HG02588 (cell line): Measurements from ENCODE around the gene LUC7L2.
"Not testable (repeated sequence)": the region's sequence is repeated elsewhere in the genome, so short reads cannot be mapped to it uniquely, and the experiment has no call there.

Experiments
- ATAC-seq: cut with Tn5 transposase; IDR thresholded peaks from one replicate; pipeline ENCODE4 v1.9.1; 2021; ENCODE audit warnings: mild to moderate bottlenecking, moderate library complexity; ENCODE audit not compliant: unreplicated experiment

The LUC7L2 gene, protein sequence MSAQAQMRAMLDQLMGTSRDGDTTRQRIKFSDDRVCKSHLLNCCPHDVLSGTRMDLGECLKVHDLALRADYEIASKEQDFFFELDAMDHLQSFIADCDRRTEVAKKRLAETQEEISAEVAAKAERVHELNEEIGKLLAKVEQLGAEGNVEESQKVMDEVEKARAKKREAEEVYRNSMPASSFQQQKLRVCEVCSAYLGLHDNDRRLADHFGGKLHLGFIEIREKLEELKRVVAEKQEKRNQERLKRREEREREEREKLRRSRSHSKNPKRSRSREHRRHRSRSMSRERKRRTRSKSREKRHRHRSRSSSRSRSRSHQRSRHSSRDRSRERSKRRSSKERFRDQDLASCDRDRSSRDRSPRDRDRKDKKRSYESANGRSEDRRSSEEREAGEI

DNA sequence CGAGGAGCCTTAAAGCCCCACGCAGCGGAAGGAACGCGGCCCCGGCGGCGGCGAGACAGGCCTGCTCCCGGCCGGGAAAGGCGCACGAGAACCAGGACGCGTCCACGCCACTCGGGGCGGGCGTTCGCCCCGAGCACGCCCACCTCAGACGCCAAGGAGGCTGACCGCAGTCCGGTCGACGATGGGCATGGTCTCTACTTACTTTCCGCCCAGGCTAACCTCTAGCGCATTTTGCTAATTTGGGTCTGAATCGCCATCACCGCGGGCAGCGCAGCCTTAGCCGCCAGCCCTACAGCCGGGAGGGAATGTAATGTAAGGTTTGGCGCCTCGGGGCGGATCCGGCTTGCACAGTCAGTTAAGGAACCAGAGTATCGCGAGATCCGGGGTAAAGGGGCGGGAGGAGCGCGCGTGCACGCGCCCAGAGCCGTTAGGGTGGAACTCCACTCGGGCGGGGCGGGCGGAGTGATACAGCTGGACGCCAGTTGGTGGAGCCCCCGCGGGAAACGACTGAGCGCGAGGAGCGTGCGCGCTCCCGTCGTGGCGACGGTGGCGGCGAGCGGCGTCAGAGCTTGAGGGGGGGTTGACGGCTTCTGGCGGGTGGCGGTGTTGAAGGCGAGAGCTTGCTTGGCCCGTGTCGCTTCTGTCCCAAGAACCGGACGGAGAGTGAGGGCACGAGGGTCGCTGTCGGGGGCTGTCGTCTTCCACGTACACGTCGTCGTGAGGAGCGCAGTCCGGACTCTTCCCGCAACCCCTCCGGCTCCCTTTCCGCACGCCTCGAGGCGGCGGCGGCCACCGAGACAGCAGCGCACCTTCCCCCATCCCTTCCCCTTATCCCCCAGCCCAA lies at the start of gene LUC7L2:
LUC7L2 (plus strand) TSS at position 529 of the 844 bp plus-strand sequence. CDS start 368 bp downstream, outside the sequence.
- ATAC-seq: peak; percentile 75

DNA sequence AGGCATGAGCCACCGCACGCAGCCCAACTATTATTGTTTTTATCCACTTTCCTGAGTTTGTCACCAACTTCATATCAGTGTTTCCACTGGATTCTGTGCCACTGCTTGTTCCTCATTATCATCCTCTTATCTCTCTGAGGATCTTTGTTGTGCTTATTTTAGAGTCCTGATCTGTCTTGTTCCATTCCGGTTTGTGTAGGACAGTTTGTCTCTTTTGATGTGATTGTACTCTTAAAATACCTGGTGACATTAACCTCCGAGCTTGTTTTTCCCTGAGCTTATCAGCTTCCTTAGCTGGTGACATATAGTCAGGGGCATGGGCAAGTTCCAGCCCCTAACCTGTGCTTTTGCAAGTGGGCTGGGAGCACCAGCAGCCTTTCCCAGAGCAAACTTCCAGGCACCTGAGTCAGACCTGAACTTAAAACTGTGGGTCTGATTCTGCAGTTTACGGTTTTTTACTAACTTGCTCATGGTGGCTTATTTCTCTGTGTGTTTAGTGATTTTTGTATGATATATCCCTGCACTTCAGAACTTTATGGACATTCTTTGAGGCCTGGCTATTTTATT lies 41.7 kb upstream of the LUC7L2 start:
- ATAC-seq: no peak

DNA sequence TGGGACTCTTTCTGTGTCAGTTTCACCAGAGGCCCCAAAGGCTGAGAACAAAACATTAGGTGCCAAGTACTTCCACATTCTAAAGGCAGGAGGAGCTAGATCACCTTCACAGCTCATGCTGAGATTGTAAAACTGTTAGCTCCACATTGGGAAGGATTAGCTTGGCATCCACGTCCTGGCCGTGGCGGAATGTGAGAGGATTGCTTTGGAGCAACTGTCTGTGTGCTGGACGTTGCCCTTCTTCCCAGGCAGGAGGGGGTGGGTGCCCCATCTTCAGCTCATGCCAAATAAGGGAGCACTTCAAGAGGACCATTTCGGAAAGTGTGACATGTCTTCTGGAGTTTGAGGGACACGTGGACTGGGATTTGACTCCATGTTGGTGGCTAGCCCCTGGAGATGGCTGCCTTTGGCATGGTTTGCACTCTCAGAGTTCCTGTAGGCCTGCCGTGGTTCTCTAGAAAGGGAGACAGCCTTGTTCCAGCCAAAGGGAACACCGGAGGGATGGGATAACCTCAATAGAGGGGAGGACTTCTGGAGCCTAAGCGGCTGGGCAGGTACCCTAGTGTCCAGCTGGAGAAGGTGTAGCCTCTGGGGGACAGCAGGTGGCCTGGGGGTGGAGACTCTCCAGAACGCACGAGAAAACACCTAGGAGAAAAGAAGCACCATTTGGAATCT lies 38.5 kb upstream of the LUC7L2 start:
- no peak for ATAC-seq

DNA sequence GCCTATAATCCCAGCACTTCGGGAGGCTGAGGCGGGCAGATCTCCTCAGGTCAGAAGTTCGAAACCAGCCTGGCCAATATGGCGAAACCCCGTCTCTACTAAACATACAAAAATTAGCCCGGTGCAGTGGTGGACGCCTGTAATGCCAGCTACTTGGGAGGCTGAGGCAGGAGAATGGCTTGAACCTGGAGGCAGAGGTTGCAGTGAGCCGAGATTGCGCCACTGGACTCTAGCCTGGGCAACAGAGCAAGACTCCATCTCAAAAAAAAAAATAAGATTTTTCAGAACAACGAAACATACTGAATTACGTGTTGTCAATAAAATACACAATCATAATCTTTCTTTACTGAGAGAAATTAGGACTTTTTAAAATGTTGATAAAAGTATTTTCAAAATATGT lies 35.0 kb upstream of the LUC7L2 start:
- ATAC-seq: not testable (repeated sequence)

DNA sequence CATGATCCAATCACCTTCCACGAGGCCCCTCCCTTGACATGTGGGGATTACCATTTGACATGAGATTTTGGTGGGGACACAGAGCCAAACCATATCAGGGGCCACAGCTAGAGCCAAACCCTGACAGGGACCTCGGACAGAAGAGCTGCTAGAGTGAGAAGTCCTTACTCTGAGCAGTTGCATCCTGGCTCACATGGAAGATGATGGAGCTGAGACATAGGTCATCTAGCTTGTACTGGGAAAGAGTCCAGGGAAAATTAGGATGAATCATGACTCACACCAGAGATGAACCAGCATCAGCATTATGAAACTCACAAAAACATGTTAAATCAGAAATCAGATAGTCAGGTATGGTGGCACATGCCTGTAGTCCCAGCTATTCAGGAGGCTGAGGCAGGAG lies 31.3 kb upstream of the LUC7L2 start:
- no peak for ATAC-seq

DNA sequence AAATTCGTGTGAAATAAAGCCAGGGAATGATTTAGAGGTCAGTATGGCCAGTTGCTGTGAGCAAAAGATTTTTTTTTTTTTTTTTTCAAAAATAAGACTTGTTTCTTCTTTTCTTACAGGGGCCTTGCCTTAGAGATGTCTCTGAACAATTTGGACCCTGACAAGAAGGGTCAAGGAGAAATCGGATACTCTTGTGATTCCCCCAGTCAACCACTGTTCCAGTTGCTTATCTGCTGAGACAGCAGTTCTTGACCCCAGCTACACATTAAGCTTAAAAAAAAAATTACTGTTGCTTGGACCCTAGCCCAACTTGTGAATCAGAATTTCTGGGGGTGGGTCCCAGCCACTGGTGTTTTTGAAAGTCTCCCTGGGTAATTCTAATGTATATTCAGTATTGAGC lies 30.6 kb upstream of the LUC7L2 start:
- ATAC-seq: no peak

DNA sequence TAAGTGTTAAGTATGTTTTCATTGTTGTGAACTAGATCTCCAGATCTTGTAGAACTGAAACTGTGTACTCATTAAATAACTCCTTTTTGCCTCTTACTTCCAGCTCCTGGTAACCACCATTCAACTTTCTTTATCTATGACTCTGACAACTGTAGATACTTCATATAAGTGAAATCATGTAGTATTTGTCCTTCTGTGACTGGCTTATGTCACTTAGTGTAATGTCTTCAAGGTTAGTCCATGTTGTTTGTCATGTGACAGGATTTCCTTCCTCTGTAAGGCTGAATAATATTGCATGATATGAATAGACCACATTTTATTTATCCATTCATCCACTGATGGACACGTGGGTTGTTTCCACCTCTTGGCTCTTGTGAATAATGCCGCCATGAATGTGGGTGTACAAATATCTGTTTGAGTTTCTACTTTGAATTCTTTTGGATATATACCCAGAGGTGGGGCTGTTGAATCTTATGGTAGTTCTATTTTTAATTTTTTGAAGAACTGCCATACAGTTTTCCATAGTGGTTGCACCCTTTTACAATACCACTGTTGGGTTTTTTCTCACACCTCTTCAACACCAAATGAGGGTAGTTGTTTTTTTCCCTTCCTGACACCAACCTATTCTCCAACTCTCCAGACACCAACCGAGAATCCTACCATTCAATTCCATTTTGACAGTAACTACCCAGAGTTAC lies 29.2 kb upstream of the LUC7L2 start:
- no peak for ATAC-seq

DNA sequence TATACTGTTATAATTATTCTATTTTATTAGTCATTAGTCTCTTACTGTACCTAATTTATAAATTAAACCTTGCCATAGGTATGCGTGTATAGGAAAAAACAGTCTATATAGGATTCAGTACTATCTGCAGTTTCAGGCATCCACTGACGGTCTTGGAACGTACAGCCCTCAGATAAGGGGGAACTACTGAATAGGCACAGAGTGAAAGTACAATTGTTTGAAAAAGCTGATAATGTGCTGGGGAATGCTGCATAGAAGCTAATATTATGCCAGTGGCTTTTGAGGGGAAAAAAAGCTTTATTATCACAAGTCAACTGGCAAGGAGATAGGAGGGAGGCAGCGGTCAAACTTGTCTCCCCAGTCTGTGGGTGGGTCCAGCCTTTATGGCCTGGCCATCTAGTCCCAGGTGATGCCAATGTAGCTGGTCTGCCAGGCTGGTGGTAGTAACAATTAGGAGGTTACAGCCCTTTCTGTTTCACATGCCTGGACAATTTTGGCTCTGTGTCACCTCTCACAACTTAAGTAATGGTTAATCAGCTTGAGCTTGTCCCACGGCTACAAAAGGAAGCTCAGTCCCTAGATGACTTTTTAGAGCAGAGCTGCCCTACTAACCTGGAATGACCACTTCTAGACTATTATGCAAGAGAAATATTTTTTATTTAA lies 26.9 kb upstream of the LUC7L2 start:
- ATAC-seq: no peak

DNA sequence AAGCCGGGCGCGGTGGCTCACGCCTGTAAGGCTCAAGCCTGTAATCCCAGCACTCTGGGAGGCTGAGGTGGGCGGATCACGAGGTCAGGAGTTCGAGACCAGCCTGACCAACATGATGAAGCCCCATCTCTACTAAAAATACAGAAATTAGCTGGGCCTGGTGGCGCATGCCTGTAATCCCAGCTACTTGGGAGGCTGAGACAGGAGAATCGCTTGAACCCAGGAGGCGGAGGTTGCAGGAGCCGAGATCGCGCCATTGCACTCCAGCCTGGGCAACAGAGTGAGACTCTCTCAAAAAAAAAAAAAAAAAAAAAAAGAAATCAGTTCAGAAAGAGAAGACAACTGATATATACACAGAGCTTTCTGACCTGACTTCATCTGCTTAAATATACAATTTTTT lies 26.3 kb upstream of the LUC7L2 start:
- ATAC-seq: not testable (repeated sequence)

DNA sequence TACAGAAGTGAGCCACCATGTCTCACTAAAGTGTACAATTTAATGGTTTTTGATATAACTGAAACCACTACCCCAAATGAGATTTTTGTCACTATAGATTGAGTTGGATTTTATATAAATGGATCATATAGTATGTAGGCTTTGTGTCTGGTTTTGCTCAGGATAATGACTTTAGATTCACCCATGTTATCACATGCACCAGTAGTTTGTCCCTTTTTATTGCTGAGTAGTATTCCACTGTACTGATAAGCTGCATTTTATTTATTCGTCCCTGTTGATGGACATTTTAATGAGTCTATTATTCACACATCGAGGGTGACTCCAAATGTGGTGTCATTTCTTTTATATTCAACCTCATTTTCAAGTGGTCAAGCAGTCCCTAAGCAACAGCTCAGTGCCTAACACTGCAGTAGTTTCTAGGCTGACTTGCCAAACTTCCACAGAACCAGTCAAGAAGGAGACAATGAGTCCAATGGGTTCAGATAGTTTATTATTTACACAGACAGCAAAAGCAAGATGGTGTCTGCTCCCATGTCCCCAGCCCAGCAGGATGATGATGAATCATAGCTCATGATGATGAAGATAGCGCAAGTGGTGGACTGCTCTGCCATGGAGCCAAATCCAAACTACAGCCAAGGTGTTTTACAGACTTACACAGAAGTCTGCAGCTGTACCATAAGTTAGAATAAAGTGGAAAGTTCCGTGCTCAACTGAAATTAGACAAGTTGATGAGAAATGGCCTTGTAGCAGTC lies 25.1 kb upstream of the LUC7L2 start:
- ATAC-seq: no peak

DNA sequence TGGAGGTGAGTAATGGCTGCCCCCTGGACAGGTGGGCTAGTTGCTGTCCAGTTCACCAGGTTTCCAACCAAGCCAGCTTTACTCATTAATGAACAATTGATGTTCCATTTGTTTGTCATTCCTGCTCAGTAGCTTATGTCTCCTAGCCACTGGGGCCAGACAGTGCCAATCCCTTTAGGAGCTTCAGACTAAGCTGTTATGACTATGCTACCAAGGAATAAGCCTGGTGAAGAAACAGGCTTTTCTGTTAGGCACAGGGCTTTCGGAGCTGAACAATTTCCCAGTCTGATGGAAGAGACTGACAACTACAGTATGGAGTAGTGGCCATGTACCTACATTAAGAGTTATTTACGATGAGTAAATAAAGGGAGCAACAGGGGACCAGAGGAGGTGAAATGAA lies 20.7 kb upstream of the LUC7L2 start:
- no peak for ATAC-seq

DNA sequence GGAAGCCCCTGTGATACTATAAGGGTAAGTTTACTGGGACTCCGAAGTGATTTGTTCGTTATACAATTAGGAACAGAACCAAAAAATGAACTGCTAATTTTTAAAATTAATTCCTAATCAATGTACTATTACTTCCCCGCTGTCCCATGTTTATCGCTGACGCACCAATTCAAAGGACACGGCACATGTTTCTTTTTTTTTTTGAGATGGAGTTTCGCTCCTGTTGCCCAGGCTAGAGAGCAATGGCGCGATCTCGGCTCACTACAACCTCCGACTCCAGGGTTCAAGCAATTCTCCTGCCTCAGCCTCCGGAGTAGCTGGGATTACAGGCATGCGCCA lies 20.0 kb upstream of the LUC7L2 start:
- ATAC-seq: no peak

DNA sequence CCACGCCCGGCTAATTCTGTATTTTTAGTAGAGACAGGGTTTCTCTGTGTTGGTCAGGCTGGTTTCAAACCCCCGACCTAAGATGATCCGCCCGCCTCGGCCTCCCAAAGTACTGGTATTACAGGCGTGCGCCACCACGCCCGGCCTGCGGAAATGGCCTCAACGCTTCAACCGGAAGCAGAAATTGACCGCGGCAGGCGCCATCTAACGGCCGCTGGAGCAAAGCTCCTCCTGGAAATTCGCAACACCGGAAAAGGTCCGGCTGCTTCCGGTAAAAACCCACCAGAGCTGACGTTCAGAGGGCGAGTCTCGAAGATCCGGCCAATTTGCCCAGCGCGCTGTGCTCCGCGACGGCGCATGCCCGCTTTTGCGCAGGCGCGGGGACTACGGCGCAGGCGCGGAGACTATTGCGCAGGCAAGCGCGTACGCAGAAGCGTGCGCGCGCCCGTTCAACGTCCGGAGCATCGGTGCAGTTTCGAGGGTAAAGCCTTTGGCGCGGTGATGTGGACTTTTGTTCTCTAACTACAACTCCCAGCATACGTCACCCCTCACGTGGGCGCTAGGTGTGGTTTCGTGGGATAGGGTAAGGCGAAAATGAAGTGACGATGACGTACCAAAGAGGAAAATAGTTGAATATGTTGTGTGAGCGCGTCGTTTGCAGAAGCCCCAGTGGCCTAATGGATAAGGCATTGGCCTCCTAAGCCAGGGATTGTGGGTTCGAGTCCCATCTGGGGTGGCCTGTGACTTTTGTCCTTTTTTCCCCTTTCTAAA lies 19.5 kb upstream of the LUC7L2 start:
- peak; percentile 81 for ATAC-seq

DNA sequence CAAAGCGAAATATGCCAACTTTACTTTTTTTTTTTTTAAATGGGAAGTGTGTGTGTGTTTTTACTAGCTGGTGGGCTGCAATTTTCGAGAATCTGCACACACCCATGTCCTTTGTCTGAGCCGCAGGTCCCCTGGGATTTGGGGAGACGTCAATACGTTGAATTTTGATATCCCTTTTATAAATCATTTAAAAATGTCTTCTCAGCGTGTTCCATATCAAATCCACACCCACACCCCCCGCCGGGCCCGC lies 19.0 kb upstream of the LUC7L2 start:
- ATAC-seq: no peak

DNA sequence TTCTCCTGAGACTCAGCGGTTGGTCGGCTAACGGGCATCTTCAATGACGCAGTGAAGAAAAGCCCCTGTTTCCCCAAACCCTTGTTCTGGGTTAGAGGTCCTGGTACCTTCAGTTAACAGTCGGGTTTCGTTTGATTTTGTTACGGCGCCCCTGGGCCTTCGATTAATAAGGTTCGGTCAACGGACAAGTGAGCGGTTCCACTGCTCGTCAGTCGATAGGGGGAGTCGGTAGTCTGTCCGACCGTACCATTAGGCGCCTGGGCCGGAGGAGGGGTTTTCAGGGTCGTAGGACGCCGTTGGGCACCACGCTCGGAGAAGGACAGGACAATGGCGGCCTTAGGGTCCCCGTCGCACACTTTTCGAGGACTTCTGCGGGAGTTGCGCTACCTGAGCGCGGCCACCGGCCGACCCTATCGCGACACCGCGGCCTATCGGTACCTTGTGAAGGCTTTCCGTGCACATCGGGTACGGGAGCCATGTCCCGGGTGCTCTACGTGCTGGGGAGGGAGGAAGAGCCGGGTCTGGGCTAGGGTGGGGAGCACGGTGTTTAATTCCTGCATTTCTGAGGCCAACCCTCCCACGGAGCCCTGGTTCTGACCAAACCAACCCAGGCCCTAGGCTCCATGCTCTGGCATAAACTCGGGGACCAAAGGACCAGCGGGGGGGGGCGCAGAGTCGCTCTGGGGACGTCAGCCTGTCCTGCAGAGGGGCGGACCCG lies 18.5 kb upstream of the LUC7L2 start, which contains the start of gene FMC1:
FMC1 (plus strand) TSS at position 280 of the 718 bp plus-strand sequence; CDS start at position 328, 48 bp downstream.
- peak; percentile 43 for ATAC-seq

DNA sequence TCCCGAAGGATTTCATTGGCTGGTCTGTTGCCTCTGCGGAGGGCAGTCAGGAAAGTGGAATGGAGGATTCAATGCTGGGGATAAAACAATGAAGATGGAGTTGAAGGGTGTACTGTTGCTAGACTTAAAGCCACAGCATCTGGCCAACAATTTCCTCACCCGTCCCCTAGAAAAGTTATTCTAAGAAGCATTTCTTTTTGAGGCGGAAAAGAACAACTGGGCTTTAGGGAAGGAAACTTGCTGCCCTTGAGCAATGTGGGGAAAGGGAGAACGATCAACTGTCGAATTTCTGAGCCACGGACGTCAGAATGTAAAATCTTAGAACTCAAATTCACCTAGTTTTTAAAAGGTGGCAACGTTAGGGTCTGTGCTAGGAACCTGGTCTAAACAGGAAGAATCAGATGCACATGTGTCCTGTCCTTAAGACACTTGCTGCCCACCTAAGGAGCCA lies 17.9 kb upstream of the LUC7L2 start:
- no peak for ATAC-seq

DNA sequence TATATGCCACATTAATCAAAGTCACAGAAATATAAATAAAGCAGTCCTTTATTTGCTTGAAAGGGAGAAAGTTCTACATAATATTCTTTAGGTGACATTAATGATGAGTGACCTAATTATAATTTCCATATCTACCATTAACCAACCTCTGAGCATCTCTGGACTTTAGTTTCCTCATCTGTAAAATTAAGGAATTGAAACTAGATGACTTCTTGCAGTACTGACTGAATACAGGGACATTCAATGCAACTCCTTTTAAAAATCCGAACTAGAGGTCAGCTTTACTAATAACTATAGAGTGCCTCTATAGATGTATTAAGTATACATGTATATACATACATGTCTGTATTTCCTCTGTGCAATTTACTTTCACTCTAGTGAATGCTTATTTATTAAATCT lies 14.7 kb upstream of the LUC7L2 start:
- ATAC-seq: no peak

DNA sequence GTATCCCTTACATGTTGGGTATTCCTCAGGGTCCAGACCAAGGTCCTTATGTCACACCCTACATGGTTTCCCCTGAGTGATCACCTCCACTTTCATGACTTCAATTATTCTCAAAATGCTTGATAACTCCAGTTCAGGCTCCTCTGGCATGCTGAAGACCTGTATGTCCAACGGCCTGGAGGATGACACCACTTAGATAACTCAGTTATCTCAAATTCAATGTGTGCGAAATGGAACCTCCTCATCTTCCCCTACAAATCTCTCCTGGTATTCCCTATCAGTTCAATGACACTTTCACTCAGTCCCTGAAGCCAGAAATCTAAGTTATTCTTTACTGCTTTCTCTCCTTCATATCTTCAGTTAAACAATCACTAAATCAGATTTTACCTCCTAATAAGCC lies 8.7 kb upstream of the LUC7L2 start:
- ATAC-seq: no peak
